CD14-positive monocyte (primary cell): Measurements from ENCODE around the gene IFNA2. TPM values are rescaled to one million over a fixed set of nuclear protein-coding genes. Genes with fewer than 3 reads are reported as not detected.

ENCODE experiments used
- DNase-seq, 3 donors: peaks; one replicate each; pipeline ENCODE4 v3.0.0-alpha.2; 2011 to 2022
- H2AFZ ChIP-seq: 2 replicates; pipeline ENCODE4 v1.6.0; 2012; ENCODE audit warnings: mild to moderate bottlenecking, low read depth, low read length, inconsistent platforms; ENCODE audit not compliant: insufficient read depth, poor library complexity, severe bottlenecking
- H3K27ac ChIP-seq, 2 donors: 1 replicate in 1 of 2; 2 replicates in 1 of 2; pipeline ENCODE4 v1.5.1; 2012 to 2013; ENCODE audit warnings: low read length in 2 of 2, control low read depth in 1 of 2, inconsistent platforms in 1 of 2, low read depth in 1 of 2, mild to moderate bottlenecking in 1 of 2
- H3K27me3 ChIP-seq, 2 donors: one replicate each; pipeline versions ENCODE4 v1.6.0 to v1.6.1; 2011 to 2013; ENCODE audit warnings: low read length in 2 of 2; ENCODE audit not compliant: control insufficient read depth in 2 of 2, insufficient read depth in 2 of 2
- H3K36me3 ChIP-seq, 2 donors: replicated peaks in 1 of 2; 1 replicate in 1 of 2; 2 replicates in 1 of 2; pipeline versions ENCODE4 v1.5.1 to v1.6.1; 2012 to 2013; ENCODE audit warnings: low read length in 2 of 2, control low read depth in 1 of 2, inconsistent platforms in 1 of 2, mild to moderate bottlenecking in 1 of 2; ENCODE audit not compliant: insufficient read depth in 2 of 2, control insufficient read depth in 1 of 2
- H3K4me1 ChIP-seq, 2 donors: 1 replicate in 1 of 2; 2 replicates in 1 of 2; pipeline versions ENCODE4 v1.5.1 to v1.6.1; 2012 to 2013; ENCODE audit warnings: low read length in 2 of 2, control low read depth in 1 of 2, inconsistent platforms in 1 of 2, mild to moderate bottlenecking in 1 of 2, moderate library complexity in 1 of 2; ENCODE audit not compliant: insufficient read depth in 2 of 2, control insufficient read depth in 1 of 2
- H3K4me2 ChIP-seq: replicated peaks from 2 replicates; pipeline ENCODE3; 2012; ENCODE audit warnings: low read length, moderate library complexity, mild to moderate bottlenecking; ENCODE audit not compliant: poor library complexity, severe bottlenecking; ENCODE audit errors: extremely low read depth
- H3K4me3 ChIP-seq, 3 experiments: fragments of 200-600 bp in 1 of 3; sonication (generic) in 1 of 3; replicated peaks in 1 of 3; 1 replicate in 2 of 3; 2 replicates in 1 of 3; pipeline ENCODE4 v1.5.1; 2011 to 2013; ENCODE audit warnings: low read length in 3 of 3, mild to moderate bottlenecking in 3 of 3, control low read depth in 2 of 3, low read depth in 2 of 3, inconsistent platforms in 1 of 3, moderate library complexity in 1 of 3
- H3K79me2 ChIP-seq: 2 replicates; pipeline ENCODE4 v1.6.0; 2012; ENCODE audit warnings: mild to moderate bottlenecking, control low read depth, inconsistent platforms, low read length, moderate library complexity; ENCODE audit not compliant: insufficient read depth
- H3K9ac ChIP-seq: 2 replicates; pipeline ENCODE4 v1.6.0; 2017; ENCODE audit warnings: low read length, mild to moderate bottlenecking; ENCODE audit not compliant: insufficient read depth, poor library complexity, severe bottlenecking
- H3K9me3 ChIP-seq, 2 donors: replicated peaks in 1 of 2; 1 replicate in 1 of 2; 2 replicates in 1 of 2; pipeline versions ENCODE4 v1.5.1 to v1.6.1; 2012 to 2013; ENCODE audit warnings: low read length in 2 of 2, control low read depth in 1 of 2; ENCODE audit not compliant: control insufficient read depth in 1 of 2, insufficient read depth in 1 of 2
- H4K20me1 ChIP-seq: 2 replicates; pipeline ENCODE4 v1.6.0; 2012; ENCODE audit warnings: mild to moderate bottlenecking, low read length, control low read depth, moderate library complexity; ENCODE audit not compliant: insufficient read depth
- H3K27ac Mint-ChIP-seq, 7 donors: one replicate each; pipeline ENCODE4 v1.8.0; 2020; ENCODE audit warnings: mild to moderate bottlenecking in 7 of 7, mixed read lengths in 7 of 7, moderate library complexity in 6 of 7, inconsistent platforms in 2 of 7
- H3K27me3 Mint-ChIP-seq, 3 donors: one replicate each; pipeline ENCODE4 v1.8.0; 2021 to 2022; ENCODE audit warnings: low read depth in 3 of 3, mild to moderate bottlenecking in 3 of 3, mixed read lengths in 3 of 3, moderate library complexity in 3 of 3, inconsistent platforms in 1 of 3
- H3K36me3 Mint-ChIP-seq, 2 donors: one replicate each; pipeline ENCODE4 v1.8.0; 2020; ENCODE audit warnings: mixed read lengths in 2 of 2, inconsistent platforms in 1 of 2, mild to moderate bottlenecking in 1 of 2
- H3K4me1 Mint-ChIP-seq: one replicate; pipeline ENCODE4 v1.8.0; 2020; ENCODE audit warnings: mild to moderate bottlenecking, mixed read lengths
- H3K4me3 Mint-ChIP-seq, 2 donors: one replicate each; pipeline ENCODE4 v1.8.0; 2020; ENCODE audit warnings: mild to moderate bottlenecking in 2 of 2, mixed read lengths in 2 of 2, moderate library complexity in 1 of 2
- H3K9me3 Mint-ChIP-seq, 7 donors: one replicate each; pipeline ENCODE4 v1.8.0; 2020 to 2022; ENCODE audit warnings: mixed read lengths in 7 of 7, mild to moderate bottlenecking in 6 of 7, moderate library complexity in 6 of 7, inconsistent platforms in 2 of 7
- CTCF ChIP-seq: fragments of 200-600 bp; IDR thresholded peaks from one replicate; pipeline ENCODE4 v1.8.0; 2022; ENCODE audit warnings: antibody characterized with exemption, mild to moderate bottlenecking
- WGBS: methylation state at CpG from one replicate; pipeline ENCODE4 v1.1.5; 2013; ENCODE audit warnings: missing lambda C conversion rate; ENCODE audit not compliant: insufficient coverage; 5-methylcytosine and 5-hydroxymethylcytosine counted together
- intact Hi-C, 2 donors: fragments of 100-400 bp; cut with micrococcal nuclease; formaldehyde crosslinking; loops; one replicate each; pipeline versions ENCODE4 v1.15.0 to v1.15.1; 2023
- polyA plus RNA-seq, 3 donors: library from polyadenylated mRNA; depleted of rRNA in 1 of 3; unstranded in 2 of 3; stranded (reverse) in 1 of 3; fragments of 300-500 nt in 2 of 3; fragments of >200 nt in 1 of 3; fragmentation: Illumina TruSeq in 2 of 3; gene quantifications; 1 replicate in 2 of 3; 2 replicates in 1 of 3; pipeline ENCODE4 v1.2.3, GENCODE V29; 2012 to 2021

IFNA2 gene
- polyA plus RNA-seq, 3 donors, result not detected

- H3K36me3 ChIP-seq, result no peaks in the 10 kb centered on the region
- H2AFZ ChIP-seq, result no peak overlapping the region
- H3K36me3 Mint-ChIP-seq, result no peaks in the 10 kb centered on the region
- H3K9ac ChIP-seq, result no peak overlapping the region
- peaks cover 1 to 3% (median 3%) of the 10 kb centered on the region in 3 donors for H3K27me3 Mint-ChIP-seq
- H3K79me2 ChIP-seq, result no peaks in the 10 kb centered on the region
- H3K27me3 ChIP-seq, result no peaks in the 10 kb centered on the region
- no peaks in the 10 kb centered on the region for H3K9me3 Mint-ChIP-seq
- no peak for TF ChIP-seq CTCF
- no peak overlapping the region for H3K4me2 ChIP-seq
- no peak overlapping the region for H3K4me3 Mint-ChIP-seq
- no peaks in the 10 kb centered on the region for H3K9me3 ChIP-seq
- H3K4me1 Mint-ChIP-seq, result peaks cover 20% of the 10 kb centered on the region
- no peak overlapping the region for H3K27ac Mint-ChIP-seq
- H3K4me1 ChIP-seq, result peaks cover 0 to 6% of the 10 kb centered on the region in 2 donors
- no peaks in the 10 kb centered on the region for H4K20me1 ChIP-seq
- intact Hi-C loops, result no loop called here
- no peak overlapping the region for H3K4me3 ChIP-seq
- no peak overlapping the region for H3K27ac ChIP-seq
- DNase-seq, result no peak
Observed at GRCh38 chr9:21412107-21412506, 26.9 kb upstream of the IFNA2 start.

GRCh38 chr9:21408817-21409216 is 23.6 kb upstream of the IFNA2 start, which contains the start of gene IFNA8:
Gene IFNA8 (plus strand): TSS chr9:21409117. CDS start chr9:21409177, 60 bp downstream.
- peaks cover 11 to 13% of the 10 kb centered on the region in 2 donors for H3K27me3 ChIP-seq
- DNase-seq, result no peak
- Mint-ChIP-seq H3K27me3 (peaks cover 5 to 16% (median 12%) of the 10 kb centered on the region in 3 donors), H3K4me3 (no peak within 1 kb of the TSS), H3K27ac (no peak within 1 kb of the TSS), H3K4me1 (peaks cover 20% of the 10 kb centered on the region), H3K9me3 (no peaks in the 10 kb centered on the region), H3K36me3 (no peaks in the 10 kb centered on the region)
- TF ChIP-seq CTCF, result no peak
- no peak within 1 kb of the TSS for H2AFZ ChIP-seq
- H3K4me2 ChIP-seq, result no peak within 1 kb of the TSS
- H3K9me3 ChIP-seq, result no peaks in the 10 kb centered on the region
- H3K4me1 ChIP-seq, result peaks cover 0 to 6% of the 10 kb centered on the region in 2 donors
- intact Hi-C loops, result no loop called here
- no peak within 1 kb of the TSS for H3K9ac ChIP-seq
- 33% methylated on average over 1 of the region's 1 CpG for WGBS
- no peaks in the 10 kb centered on the region for H4K20me1 ChIP-seq
- no peaks in the 10 kb centered on the region for H3K79me2 ChIP-seq
- no peak within 1 kb of the TSS for H3K4me3 ChIP-seq
- no peak within 1 kb of the TSS for H3K27ac ChIP-seq
- H3K36me3 ChIP-seq, result no peaks in the 10 kb centered on the region
